Endometrial microvascular endothelial cells (primary cell): Measurements from ENCODE around the gene LRRC8E. TPM values are rescaled to one million over a fixed set of nuclear protein-coding genes. Genes with fewer than 3 reads are reported as not detected.
"Not testable (repeated sequence)": the region's sequence is repeated elsewhere in the genome, so short reads cannot be mapped to it uniquely, and the experiment has no call there.

ENCODE experiments used
- in situ Hi-C: cut with HindIII; loops from 2 replicates; pipeline ENCODE4 v1.10.0; 2017; ENCODE audit warnings: low sequenced_read_pairs, low pct_unique_long_range_greater_than_20kb; ENCODE audit errors: inconsistent ontology term
- total RNA-seq: library from RNA; depleted of rRNA; stranded (reverse); fragments of >200 nt; gene quantifications from one replicate; pipeline ENCODE4 v1.2.3, GENCODE V29; 2015; ENCODE audit errors: inconsistent ontology term

Gene LRRC8E
- total RNA-seq, 1 donor from 2014 or later = 1.9 TPM

GRCh38 chr19:7877249-7877836 lies 11.0 kb upstream of the LRRC8E start:
- in situ Hi-C loops = no loop called here

- in situ Hi-C loops = no loop called here
Measured at GRCh38 chr19:7879111-7879807, 9.1 kb upstream of the LRRC8E start.

- in situ Hi-C loops = no loop called here
Measured at GRCh38 chr19:7879836-7880235, 8.5 kb upstream of the LRRC8E start.

GRCh38 chr19:7881910-7882309 lies 6.4 kb upstream of the LRRC8E start:
- in situ Hi-C loops = no loop called here

- in situ Hi-C loops = no loop called here
Measured at GRCh38 chr19:7883105-7883504, 5.2 kb upstream of the LRRC8E start.

GRCh38 chr19:7883796-7884570 lies 4.3 kb upstream of the LRRC8E start:
- in situ Hi-C loops = no loop called here

- in situ Hi-C loops = no loop called here
Measured at GRCh38 chr19:7885818-7886217, 2.5 kb upstream of the LRRC8E start.

GRCh38 chr19:7887408-7888144 lies 734 bp upstream of the LRRC8E start:
- in situ Hi-C loops = no loop called here

GRCh38 chr19:7888826-7889217 lies 512 bp downstream of the LRRC8E start:
- in situ Hi-C loops = no loop called here

GRCh38 chr19:7893362-7894101 lies 5.2 kb downstream of the LRRC8E start:
- in situ Hi-C loops = not testable (repeated sequence)

- in situ Hi-C loops = no loop called here
Measured at GRCh38 chr19:7894612-7895309, 6.5 kb downstream of the LRRC8E start.

- in situ Hi-C loops = no loop called here
Measured at GRCh38 chr19:7895565-7895964, 7.3 kb downstream of the LRRC8E start.

- in situ Hi-C loops = no loop called here
Measured at GRCh38 chr19:7897292-7897691, 9.0 kb downstream of the LRRC8E start.

- in situ Hi-C loops = no loop called here
Measured at GRCh38 chr19:7898967-7899366, 10.7 kb downstream of the LRRC8E start.

- in situ Hi-C loops = no loop called here
Measured at GRCh38 chr19:7899751-7900378, 11.6 kb downstream of the LRRC8E start.

- in situ Hi-C loops = no loop called here
Measured at GRCh38 chr19:7900401-7900870, 12.1 kb downstream of the LRRC8E start.

- in situ Hi-C loops = no loop called here
Measured at GRCh38 chr19:7900931-7901330, 12.6 kb downstream of the LRRC8E start.

GRCh38 chr19:7901337-7901736 lies 13.0 kb downstream of the LRRC8E start:
- in situ Hi-C loops = no loop called here
